HG02973 (cell line): ENCODE measurements around the gene CHERP.
"Not testable (repeated sequence)": the region's sequence is repeated elsewhere in the genome, so short reads cannot be mapped to it uniquely, and the experiment has no call there.

ENCODE experiments used
- ATAC-seq: cut with Tn5 transposase; IDR thresholded peaks from one replicate; pipeline ENCODE4 v1.9.1; 2021; ENCODE audit warnings: moderate library complexity; ENCODE audit not compliant: unreplicated experiment

CHERP gene

GRCh38 chr19:16576690-16577530, 34.7 kb upstream of the CHERP start:
- ATAC-seq, result no peak

GRCh38 chr19:16575861-16576689, 33.8 kb upstream of the CHERP start:
- ATAC-seq, result no peak

GRCh38 chr19:16575282-16575681, 33.0 kb upstream of the CHERP start:
- no peak for ATAC-seq

- no peak for ATAC-seq
Observed at GRCh38 chr19:16573925-16574324, 31.7 kb upstream of the CHERP start.

GRCh38 chr19:16573296-16573695, 31.1 kb upstream of the CHERP start:
- no peak for ATAC-seq

- peak; percentile 78 for ATAC-seq
Observed at GRCh38 chr19:16572332-16573211, 30.3 kb upstream of the CHERP start, which contains the start of gene SLC35E1. Gene SLC35E1, minus strand, starts transcription at chr19:16572415. Its CDS starts 51 bp downstream, at chr19:16572364.

GRCh38 chr19:16571822-16572331, 29.6 kb upstream of the CHERP start:
- ATAC-seq, result peak; percentile 23

GRCh38 chr19:16571283-16571682, 29.0 kb upstream of the CHERP start:
- no peak for ATAC-seq

GRCh38 chr19:16569609-16570320, 27.5 kb upstream of the CHERP start:
- no peak for ATAC-seq

- no peak for ATAC-seq
Observed at GRCh38 chr19:16566702-16567101, 24.5 kb upstream of the CHERP start.

GRCh38 chr19:16566161-16566560, 23.9 kb upstream of the CHERP start:
- ATAC-seq, result no peak

GRCh38 chr19:16564842-16565241, 22.6 kb upstream of the CHERP start:
- no peak for ATAC-seq

- ATAC-seq, result no peak
Observed at GRCh38 chr19:16562608-16563025, 20.4 kb upstream of the CHERP start.

- ATAC-seq, result no peak
Observed at GRCh38 chr19:16561382-16561781, 19.1 kb upstream of the CHERP start.

- no peak for ATAC-seq
Observed at GRCh38 chr19:16559780-16560276, 17.6 kb upstream of the CHERP start.

GRCh38 chr19:16554776-16555175, 12.5 kb upstream of the CHERP start:
- no peak for ATAC-seq

- ATAC-seq, result not testable (repeated sequence)
Observed at GRCh38 chr19:16551902-16552301, 9.7 kb upstream of the CHERP start.

- no peak for ATAC-seq
Observed at GRCh38 chr19:16548956-16549355, 6.7 kb upstream of the CHERP start.

- no peak for ATAC-seq
Observed at GRCh38 chr19:16544473-16545231, 2.4 kb upstream of the CHERP start.
